A673 (cell line): ENCODE measurements around the gene DPP9.

Experiments used
- CTCF ChIP-seq: fragments of 300-800, 200-600 bp; sonication (generic); conservative IDR thresholded peaks from 2 replicates; pipeline ENCODE4 v1.5.1; 2017; ENCODE audit warnings: low read depth, mild to moderate bottlenecking, antibody characterized with exemption, low read length, moderate library complexity, mixed read lengths
- EZH2 ChIP-seq: fragments of 200-600 bp; sonication (generic); IDR thresholded peaks from 2 replicates; pipeline ENCODE4 v1.6.1; 2017; ENCODE audit warnings: borderline replicate concordance, low read depth, mild to moderate bottlenecking, mixed read lengths, antibody characterized with exemption, low read length; ENCODE audit not compliant: poor library complexity, severe bottlenecking

DNA sequence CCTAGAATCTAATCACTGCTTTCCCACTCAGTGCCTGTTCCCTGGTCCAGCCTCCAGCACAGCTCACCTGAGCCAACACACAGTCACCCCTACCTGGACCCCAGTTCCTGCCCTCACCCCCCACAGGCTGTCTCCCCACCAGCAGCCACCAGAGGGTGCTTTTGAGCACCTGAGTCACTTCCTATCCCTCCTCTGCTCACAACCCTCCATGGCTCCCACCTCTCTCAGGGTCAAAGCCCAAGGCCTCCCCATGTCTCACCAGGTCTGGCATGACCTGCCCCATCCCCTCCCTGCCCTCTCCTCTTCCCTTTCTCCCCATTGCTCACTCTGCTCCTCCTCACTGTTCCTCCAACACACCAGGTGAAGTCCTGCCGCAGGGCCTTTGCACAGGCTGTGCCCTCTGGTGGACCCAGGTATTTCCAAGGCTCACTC is 7.1 kb upstream of the DPP9 start:
- peak; percentile 59 for TF ChIP-seq CTCF
- TF ChIP-seq EZH2, result no peak
